Measurements from ENCODE around the gene SLC19A1.
"Not testable (repeated sequence)": the region's sequence is repeated elsewhere in the genome, so short reads cannot be mapped to it uniquely, and the experiment has no call there.

The SLC19A1 gene

DNA sequence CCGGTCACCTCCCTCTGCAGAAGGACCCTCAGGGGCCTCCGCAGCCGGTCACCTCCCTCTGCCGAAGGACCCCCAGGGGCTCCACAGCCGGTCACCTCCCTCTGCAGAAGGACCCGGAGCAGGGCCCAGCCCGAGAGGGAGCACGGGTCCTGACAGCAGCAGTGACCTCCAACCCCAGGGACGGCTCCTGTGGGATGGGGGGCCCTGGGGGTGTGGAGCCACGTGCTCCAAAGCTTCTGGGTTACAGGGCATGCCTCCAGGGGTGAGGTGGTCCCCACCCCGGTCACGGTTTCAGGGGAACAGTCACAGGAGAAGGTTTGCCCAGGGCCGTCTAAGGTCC is 40.3 kb downstream of the SLC19A1 start:
- DNase-seq = no peak

DNA sequence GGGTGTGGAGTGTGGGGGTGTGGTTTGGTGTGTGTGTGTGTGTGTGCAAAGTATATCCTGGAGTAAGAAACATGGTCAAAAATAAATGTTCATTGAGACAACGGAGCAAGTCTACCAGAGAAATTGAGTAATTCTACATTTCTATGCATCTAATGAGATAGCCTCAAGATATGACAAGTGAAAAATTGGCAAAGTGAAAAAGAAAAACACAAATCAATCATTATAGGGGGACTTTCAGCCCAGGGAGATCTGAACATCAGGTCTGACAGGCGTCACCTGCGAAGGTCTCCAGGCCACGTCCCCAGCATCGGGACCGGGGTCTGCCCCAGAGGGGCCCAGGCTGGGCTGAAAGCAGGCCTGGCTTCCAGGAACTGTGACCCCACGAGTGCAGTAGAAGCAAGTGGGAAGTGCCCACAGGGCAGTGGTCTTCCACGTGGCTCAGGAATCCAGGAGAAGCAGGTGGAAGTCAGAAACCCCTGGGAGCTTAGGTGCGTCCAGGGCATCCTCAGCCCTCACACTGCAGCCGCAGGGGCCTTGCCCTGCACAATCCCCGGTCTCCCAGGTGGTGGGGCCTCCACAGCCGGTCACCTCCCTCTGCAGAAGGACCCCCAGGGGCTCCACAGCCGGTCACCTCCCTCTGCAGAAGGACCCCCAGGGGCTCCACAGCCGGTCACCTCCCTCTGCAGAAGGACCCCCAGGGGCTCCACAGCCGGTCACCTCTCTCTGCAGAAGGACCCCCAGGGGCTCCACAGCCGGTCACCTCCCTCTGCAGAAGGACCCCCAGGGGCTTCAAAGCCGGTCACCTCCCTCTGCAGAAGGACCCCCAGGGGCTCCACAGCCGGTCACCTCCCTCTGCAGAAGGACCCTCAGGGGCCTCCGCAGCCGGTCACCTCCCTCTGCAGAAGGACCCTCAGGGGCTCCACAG is 40.9 kb downstream of the SLC19A1 start:
- DNase-seq = not testable (repeated sequence)

DNA sequence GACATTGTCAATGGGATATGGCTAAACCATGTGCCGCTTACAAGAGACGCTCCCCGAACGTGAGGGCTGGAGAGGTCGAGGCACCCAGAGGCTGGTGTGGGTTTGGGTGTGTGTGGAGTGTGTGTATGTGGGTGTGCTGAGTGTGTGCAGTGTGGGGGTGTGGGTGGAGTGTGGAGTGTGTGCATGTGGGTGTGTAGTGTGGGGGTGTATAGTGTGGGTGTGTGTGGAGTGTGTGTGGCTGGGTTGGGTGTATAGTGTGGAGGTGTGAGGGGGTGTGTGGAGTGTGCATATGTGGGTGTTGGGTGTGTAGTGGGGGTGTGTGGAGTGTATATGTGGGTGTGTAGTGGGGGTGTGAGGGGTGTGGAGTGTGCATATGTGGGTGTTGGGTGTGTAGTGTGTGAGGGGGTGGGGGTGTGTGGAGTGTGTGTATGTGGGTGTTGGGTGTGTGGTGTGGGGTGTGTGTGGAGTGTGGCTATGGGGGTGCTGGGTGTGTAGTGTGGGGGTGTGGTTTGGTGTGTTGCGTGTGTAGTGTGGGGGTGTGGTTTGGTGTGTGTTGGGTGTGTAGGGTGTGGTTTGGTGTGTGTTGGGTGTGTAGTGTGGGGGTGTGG is 42.2 kb downstream of the SLC19A1 start:
- no peak for DNase-seq

DNA sequence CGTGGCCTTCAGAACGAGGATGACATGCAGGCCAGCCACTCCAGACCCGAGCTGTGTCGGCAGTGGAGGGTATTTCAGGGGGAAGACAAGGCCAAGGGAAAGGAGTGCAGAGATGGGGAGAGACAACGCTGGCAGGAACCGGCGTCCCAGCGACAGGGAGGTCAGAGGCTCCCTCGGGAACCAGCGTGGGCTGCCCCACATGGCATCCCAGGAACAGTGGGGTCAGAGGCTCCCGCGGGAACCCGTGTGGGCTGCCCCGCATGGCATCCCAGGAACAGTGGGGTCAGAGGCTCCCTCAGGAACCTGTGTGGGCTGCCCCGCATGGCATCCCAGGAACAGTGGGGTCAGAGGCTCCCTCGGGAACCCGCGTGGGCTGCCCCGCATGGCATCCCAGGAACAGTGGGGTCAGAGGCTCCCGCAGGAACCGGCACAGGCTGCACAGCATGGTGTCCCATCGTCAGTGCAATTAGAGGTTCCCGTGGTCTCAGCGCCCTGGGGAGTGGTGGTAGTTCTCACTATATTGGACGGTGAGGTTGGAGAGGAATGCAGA is 43.0 kb downstream of the SLC19A1 start:
- DNase-seq = no peak

DNA sequence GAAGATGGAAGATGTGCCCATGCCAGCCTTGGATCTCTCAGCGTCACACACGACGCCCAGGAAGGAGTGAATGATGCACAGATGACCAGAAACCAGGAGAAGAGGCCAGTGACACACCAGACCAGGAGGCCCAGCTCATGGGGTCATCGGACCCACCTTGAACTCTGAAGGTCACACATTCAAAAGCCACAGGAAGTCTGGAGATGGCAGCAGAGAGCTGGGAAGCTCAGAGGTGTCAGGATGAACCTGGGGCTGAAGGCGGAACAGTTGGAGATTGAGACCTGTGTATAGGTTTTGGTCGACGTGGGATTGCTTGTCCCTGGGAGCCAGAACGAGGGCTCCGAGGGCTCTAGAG is 43.6 kb downstream of the SLC19A1 start:
- no peak for DNase-seq

DNA sequence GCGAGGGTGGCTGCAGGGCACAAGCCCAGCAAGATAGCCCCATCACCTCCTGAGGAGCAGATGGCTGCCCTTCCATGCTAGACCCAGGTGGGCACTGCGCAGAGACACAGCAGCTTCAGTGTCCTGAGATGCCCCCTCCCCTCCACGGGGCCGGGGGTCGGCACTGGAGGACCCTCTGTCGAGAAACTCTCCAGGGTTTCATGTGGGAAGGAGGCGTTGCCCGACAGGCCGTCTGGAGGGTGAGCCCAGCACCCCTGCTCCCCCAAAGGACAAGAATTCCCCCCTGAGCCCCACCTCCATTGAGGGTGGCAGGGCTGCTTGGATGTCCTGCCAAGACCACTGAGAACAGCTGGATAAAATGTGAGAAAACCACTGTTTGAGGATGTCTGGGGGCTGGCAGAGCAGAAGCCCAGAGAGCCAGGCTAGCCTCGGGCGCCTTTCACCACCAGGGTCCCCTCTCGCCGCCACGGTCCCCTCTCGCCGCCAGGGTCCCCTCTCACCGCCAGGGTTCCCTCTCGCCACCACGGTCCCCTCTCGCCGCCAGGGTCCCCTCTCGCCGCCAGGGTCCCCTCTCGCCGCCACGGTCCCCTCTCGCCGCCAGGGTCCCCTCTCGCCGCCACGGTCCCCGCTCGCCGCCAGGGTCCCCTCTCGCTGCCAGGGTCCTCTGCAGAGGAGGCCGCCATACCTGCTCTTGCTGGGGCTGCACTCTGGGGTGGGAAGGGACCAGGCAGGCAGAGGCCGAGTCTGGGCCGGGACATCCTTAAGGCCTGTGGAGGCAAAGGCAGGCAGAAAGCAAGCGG is 44.2 kb downstream of the SLC19A1 start:
- DNase-seq = no peak

DNA sequence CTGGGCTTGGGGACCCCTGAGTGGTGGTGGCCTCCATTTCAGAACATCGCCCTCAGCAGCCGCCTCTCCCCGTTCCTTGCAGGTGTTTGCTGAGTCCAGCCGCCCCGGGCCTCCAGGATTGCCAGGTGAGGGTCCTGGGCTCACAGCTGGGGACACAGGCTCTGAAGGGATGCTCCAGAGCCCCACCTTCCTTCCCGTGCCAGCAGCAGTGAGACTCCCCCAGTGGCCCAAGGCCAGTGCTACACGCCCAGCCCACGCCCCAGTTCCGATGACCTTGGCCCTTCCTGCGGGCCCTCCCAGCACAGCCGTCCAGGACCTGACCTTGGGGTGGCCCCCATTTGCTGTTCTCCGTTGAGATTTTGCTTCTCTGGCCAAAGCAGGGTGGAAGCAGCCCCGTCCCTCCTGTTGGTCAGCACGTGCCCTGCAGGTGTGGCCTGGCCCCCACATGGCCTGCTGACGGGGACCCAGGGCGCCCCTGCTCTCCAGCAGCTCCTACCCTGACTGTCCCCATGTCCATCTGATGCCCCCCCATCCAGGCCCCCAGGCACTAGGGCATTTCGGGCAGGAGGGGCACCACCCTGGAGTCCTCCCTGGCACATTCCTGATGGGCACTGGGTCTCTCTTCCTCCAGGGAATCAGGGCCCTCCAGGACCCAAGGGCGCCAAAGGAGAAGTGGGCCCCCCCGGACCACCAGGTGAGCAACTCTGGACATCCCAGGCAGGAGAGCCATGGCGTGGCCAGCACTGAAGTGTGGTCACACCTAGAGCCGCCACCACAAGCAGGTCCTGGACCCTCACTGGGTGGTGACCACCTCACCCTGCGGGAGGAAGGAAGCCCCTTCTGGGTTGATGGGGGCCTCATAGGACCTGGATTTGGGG is 45.0 kb downstream of the SLC19A1 start:
- DNase-seq = no peak

DNA sequence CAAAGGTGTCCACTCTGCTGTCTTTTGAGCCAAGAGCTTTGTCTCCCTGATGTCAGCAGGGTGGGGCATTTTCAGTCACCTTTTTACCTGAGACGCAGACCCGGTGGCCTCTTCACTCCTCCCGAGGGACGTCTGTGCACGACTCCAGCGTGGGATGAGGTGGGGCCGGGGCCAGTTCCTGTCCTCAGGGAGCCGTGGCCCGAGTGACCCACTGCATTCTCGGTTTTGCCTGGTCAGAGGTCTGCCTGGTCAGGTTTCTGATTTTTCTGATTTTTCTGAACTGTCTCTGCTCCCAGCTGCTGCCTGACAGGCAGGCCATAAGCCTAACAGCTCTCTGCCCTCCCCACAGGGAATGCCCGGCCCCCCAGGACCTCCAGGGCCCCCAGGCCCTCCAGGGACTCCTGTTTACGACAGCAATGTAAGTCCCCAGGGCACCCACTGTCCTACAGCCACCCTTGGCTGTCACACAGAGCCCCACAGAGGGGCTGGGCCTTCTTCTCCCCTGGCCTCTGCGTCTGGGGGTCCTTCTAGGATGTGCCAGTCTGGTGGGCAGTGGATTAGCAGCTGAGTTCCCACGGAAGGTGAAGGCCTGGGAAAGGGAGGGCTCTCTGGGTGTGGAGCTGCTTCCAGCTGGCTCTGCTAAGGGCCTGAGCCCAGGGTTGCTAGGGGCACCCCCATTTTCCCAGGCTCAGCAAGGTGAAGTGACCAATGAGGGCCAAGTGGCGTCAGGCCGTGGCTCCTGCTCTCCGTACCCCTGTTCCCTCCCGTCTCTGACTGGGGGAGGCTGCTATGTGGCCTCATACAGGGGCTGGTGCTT is 45.9 kb downstream of the SLC19A1 start:
- DNase-seq = no peak

DNA sequence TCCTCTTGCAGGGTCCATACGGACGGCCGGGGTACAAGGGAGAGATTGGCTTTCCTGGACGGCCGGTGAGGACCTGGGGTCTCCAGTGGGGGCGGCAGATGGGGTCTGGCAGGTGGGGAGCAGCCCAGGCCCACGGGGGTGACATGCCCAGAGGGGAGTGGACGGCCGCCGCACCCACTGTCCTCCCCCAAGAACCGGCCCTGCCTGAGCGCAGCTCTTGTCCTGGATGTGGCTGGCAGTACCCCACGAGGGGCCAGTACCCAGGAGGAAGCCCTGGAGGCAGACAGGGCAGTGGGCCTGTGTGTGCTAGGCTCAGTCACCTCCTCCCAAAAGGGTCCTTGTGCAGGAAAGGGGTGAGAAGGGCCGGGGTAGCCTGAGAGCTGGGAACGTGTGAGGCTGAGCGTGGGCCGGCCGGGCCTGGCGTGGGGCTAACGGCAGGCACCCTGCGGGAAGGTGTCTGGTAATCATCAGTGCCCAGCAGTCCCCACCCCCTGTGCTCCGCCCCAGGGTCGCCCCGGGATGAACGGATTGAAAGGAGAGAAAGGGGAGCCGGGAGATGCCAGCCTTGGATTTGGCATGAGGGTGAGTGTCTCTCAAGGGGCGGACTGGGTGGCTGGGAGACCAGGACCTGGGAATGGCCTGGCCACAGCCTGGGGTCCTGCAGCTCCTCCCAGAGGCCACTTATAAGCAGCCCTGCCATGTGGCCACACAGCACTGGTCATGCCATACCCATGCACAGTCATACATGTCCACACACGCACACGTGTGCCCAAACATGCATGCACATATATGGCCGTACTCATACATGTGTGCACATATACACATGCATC is 47.2 kb downstream of the SLC19A1 start:
- no peak for DNase-seq

DNA sequence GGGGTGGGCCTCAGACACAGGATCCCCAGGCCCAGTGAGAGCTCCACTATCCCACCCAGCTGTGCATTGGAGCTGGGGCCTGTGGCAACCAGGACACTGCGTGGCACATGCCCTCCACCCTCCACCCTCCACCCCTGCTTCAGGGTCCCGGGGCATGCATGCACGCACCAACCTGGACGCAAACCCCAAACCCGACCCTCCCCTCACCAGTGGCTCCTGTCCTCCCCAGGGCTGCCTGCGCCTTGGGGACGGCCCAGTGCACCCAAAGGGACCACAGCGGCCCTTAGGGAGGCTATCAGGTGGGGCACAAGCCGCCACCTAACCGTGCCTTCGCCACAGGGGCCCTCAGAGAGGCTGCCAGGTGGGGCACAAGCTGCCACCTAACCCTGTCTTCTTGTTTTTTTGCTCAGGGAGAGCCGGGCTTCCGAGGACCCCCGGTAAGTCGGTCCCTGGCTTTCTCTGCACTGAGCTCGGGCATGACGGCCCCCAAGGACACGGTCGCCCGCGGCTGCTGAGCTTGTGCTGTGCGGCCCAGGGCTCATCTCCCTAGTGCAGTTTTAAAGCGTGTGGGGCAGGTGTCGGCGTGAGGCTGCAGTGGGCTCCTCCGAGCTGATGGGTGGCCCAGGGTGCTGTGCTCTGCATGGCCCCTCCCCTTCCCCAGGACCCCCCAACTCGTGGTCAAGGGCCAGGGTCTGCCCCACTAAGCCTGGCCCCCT is 47.9 kb downstream of the SLC19A1 start:
- DNase-seq = no peak

DNA sequence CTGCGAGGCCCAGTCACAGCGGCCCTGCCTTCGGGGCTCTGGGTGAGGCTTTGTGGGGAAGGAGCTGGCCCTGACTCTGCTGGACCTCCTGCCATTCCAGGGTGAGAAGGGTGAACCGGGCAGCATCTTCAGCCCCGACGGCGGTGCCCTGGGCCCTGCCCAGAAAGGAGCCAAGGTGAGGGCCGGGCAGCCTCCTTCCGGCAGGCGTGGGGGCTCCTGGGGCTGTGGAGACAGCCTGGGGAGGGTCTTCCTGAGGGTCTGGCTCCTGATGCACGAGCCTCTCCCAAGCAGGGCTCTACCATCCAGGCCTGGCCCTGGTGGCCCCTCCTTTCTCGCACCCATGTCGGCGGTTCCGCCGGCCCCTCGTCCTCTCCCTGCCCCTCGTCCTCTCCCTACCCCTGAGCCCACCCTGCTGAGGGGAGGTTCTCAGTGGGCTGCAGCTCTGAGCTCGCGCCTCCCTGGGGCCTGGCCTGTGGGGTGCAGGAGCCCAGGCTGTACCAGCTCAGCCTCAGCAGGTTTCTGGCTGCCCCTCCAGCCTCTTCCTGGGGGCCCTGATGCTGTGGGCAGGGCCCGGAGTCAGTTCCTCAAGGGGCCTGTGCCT is 48.7 kb downstream of the SLC19A1 start:
- DNase-seq = no peak

DNA sequence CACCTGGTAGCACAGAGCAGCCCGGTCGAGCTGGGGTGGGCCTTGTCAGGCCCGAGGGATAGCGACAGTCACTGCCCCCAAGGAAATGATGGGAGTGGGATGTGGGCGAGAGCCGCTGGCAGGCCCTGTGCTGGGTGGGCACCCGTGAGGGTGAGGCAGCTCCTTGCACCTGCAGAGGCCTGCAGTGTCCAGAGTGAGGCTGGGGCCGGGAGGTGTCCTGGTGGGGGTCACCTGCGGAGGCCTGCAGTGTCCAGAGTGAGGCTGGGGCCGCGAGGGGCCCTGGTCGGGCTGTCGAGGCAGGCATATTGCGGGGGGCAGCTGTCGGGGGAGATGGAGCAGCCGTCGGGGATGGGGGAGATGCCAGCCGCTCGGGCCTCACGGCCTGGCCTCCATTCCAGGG is 49.5 kb downstream of the SLC19A1 start:
- DNase-seq = no peak

DNA sequence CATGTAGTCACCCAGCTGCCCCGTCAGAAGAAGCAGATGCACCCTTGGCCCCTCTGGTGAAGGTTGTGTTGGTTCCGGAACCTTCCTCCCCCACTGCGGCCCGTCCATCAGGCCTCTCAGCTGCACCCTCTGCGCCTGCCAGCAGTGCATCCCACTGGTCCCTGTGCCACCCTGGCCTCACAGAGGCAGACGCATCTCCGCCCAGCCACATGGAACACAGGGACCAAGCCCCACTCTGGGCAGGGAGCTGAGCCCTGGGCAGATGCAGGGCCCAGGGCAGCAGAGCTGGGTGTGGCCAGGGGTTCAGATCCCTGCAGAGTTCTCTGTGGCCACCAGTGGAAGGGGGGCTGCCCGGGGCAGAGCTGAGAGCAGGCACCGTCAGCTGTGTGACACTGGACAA is 50.6 kb downstream of the SLC19A1 start:
- no peak for DNase-seq

DNA sequence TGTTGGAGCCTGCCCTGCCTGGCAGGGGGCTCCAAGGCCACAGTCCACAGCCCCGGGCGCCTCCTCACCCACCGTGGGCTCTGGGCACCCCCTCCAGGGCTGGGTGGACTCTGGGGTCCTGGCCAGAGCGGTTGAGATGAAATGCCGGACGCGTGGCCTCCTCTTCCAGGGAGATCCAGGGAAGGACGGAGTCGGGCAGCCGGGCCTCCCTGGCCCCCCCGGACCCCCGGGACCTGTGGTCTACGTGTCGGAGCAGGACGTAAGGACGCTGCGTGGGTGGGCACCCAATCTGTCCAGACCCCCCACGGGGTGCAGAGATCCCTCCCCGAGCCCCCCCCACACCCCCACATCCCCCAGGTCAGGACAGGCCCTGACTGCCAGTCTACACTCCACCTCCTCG is 51.2 kb downstream of the SLC19A1 start:
- DNase-seq = no peak

DNA sequence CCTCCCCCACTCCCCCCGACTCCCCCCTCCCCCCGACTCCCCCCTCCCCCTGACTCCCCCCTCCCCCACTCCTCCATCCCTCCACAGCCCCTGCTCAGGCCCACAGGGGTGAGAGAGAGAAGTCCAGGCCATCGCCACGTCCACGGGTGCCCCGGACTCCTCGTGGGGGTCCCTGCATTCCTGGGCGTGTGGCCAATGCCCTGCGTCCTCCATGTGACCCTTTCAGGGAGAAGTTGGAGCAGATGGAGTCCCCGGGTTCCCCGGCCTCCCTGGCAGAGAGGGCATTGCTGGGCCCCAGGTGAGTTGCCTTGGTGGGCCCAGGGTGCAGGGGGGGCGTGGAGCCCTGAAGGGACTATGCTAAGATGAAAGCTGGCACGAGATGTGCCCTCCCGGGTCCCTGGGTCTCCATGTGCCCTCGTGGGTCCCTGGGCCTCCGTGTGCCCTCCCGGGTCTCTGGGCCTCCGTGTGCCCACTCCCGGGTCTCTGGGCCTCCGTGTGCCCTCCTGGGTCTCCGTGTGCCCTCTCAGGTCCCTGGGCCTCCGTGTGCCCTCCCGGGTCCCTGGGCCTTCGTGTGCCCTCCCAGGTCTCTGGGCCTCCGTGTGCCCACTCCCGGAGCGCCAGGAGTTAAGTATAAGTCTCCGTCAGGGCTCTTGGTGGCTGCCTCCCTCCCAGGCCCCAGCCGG is 52.0 kb downstream of the SLC19A1 start:
- DNase-seq = no peak

DNA sequence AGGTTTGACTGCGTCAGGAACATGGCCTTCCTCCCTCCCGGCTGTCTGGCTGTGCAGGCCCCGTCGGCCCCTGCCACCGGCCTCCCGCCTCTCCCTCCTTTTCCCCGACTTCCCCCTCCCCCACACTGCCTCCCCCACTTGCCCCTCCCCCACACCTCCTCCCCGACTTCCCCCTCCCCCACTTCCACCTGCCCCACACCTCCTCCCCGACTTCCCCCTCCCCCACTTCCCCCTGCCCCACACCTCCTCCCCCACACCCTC is 52.6 kb downstream of the SLC19A1 start:
- DNase-seq = no peak

DNA sequence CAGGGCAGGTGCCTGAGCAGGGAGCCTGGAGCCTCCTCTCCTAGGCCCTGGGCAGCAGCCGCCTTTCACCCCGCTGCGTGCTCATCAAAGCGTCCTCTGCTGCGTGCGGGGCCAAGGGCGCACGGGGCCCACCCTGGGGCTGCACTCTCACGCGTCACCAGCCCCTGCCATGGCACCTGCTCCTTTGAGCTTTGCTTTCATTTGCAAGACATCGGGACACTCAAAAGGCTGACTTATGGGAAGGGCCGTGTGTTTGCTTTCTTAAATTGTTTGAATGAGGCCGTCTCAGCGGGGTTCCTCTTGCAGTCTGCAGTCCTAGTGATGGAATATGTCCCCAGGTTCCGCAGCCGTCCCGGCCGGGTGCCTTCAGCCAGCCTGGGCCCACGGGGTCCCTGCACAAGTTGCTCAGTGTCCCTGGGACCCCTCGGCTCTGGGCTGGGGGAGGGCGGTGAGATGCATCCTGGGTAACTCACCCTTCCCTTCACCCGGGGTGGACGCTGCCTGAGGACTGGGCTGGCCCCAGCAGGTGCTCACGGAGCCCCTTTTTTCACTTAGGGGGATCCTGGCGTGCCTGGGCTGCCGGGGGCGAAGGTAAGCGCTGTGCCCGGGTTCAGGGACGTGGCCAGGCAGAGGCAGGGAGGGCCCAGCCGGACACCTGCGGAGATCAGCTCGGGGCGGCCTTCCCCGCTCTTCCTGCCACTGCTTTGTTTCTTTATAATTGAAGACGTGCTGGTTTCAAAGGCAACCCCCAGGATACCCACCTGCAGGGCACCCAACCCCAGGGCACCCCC is 53.1 kb downstream of the SLC19A1 start:
- DNase-seq = no peak

DNA sequence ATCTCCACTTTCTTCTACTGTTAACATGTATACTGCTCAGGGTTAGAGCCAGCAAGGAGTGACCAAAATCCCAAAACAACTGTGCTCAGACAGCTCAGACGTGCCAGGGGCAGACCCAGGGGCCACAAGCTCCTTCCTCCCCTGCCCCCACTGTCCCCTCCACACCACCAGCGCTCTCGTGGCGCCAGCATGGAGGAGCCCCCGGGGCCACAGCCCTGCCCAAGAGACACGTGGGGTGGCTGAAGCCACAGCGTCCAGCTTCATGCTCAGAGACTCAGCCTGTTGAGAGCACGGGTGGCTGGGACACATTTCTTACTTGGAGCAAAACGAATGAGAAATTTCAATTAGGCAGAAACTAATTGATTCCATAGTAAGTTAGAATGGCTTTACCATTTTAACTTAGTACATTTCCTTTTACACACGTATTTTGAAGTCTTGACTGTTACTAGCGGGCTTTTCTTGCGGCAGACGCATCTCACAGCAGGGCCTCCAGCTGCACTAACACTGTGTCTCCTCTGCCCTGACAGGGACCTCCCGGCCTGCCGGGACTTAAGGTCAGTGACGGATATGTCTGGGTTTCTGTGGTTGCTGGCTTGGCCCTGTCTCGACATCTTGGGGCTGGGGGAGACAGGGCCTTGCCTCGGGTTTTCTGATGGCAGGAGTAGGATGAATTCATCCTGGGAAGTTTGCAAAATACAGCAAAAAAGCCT is 54.2 kb downstream of the SLC19A1 start:
- DNase-seq = no peak

Data from NCI-H2081 treated with DMSO at 0.1 percent for 48 hours (cell line).